Neural cell (in vitro differentiated cells): ENCODE results near the gene C14orf119. TPM values are rescaled to one million over a fixed set of nuclear protein-coding genes. Genes with fewer than 3 reads are reported as not detected.

Source experiments
- H2AFZ ChIP-seq: fragments of 200-600, 300-800 bp; sonication (generic), shearing (Covaris generic); 2 replicates; pipeline ENCODE4 v1.6.0; 2014; ENCODE audit warnings: low read depth, mild to moderate bottlenecking, antibody characterized with exemption, low read length, moderate library complexity
- H3F3A ChIP-seq: fragments of 200-600 bp; shearing (Covaris generic); 2 replicates; pipeline ENCODE4 v1.6.1; 2016; ENCODE audit warnings: mild to moderate bottlenecking, moderate library complexity, mixed read lengths, antibody characterized with exemption, low read length; ENCODE audit not compliant: insufficient read depth, poor library complexity, severe bottlenecking
- H3K27ac ChIP-seq: fragments of 200-600, 300-800 bp; sonication (generic), shearing (Covaris generic); 2 replicates; pipeline ENCODE4 v1.5.1; 2014; ENCODE audit warnings: mild to moderate bottlenecking, low read length, moderate library complexity
- H3K27me3 ChIP-seq: fragments of 300-800, 200-600 bp; sonication (generic), shearing (Covaris generic); 2 replicates; pipeline ENCODE4 v1.6.0; 2014; ENCODE audit warnings: mild to moderate bottlenecking, low read depth, low read length, moderate library complexity; ENCODE audit not compliant: insufficient read depth
- H3K36me3 ChIP-seq: fragments of 300-800, 200-600 bp; sonication (generic), shearing (Covaris generic); 2 replicates; pipeline ENCODE4 v1.5.1; 2014; ENCODE audit warnings: mild to moderate bottlenecking, antibody characterized with exemption, low read length, moderate library complexity; ENCODE audit not compliant: insufficient read depth
- H3K4me2 ChIP-seq: fragments of 300-800, 200-600 bp; sonication (generic), shearing (Covaris generic); 2 replicates; pipeline ENCODE4 v1.6.0; 2014; ENCODE audit warnings: mild to moderate bottlenecking, low read length
- H3K4me3 ChIP-seq: fragments of 300-800, 200-600 bp; sonication (generic), shearing (Covaris generic); 2 replicates; pipeline ENCODE4 v1.5.1; 2014; ENCODE audit warnings: mild to moderate bottlenecking, low read length, moderate library complexity
- H3K79me2 ChIP-seq: fragments of 200-600 bp; shearing (Covaris generic); replicated peaks from 2 replicates; pipeline ENCODE4 v1.6.0; 2014; ENCODE audit warnings: mild to moderate bottlenecking, low read length, moderate library complexity; ENCODE audit not compliant: insufficient read depth
- H3K9ac ChIP-seq: fragments of 300-800, 200-600 bp; sonication (generic), shearing (Covaris generic); 2 replicates; pipeline ENCODE4 v1.6.1; 2016; ENCODE audit warnings: mild to moderate bottlenecking, low read length, mixed read lengths
- H3K9me2 ChIP-seq: fragments of 200-600 bp; shearing (Covaris generic); 2 replicates; pipeline ENCODE4 v1.6.1; 2016; ENCODE audit warnings: mild to moderate bottlenecking, low read length, mixed read lengths; ENCODE audit not compliant: insufficient read depth
- H3K9me3 ChIP-seq: fragments of 200-600, 300-800 bp; sonication (generic), shearing (Covaris generic); 2 replicates; pipeline ENCODE4 v1.6.1; 2016; ENCODE audit warnings: mild to moderate bottlenecking, mixed run types, low read length, moderate library complexity, mixed read lengths
- H4K20me1 ChIP-seq: fragments of 200-600 bp; shearing (Covaris generic); 2 replicates; pipeline ENCODE4 v1.6.1; 2016; ENCODE audit warnings: mild to moderate bottlenecking, mixed run types; ENCODE audit not compliant: insufficient read depth
- CTCF ChIP-seq: fragments of 450-650 bp; IDR thresholded peaks from 2 replicates; pipeline ENCODE4 v1.5.1; 2014; ENCODE audit warnings: antibody characterized with exemption, mild to moderate bottlenecking, moderate library complexity; ENCODE audit not compliant: poor library complexity, severe bottlenecking
- EP300 ChIP-seq: fragments of 450-650 bp; conservative IDR thresholded peaks from 2 replicates; pipeline ENCODE4 v1.6.1; 2014; ENCODE audit warnings: antibody characterized with exemption, mild to moderate bottlenecking, moderate library complexity; ENCODE audit not compliant: poor library complexity, severe bottlenecking
- EZH2 ChIP-seq: fragments of 200-600, 300-800 bp; shearing (Covaris generic), sonication (generic); IDR thresholded peaks from 2 replicates; pipeline ENCODE4 v1.6.1; 2014; ENCODE audit warnings: antibody characterized with exemption, low read length, borderline replicate concordance, mild to moderate bottlenecking; ENCODE audit not compliant: insufficient read depth, poor library complexity, severe bottlenecking
- MXI1 ChIP-seq: fragments of 450-650 bp; conservative IDR thresholded peaks from 2 replicates; pipeline ENCODE4 v1.6.1; 2014; ENCODE audit warnings: antibody characterized with exemption, mild to moderate bottlenecking; ENCODE audit not compliant: poor library complexity, severe bottlenecking
- POLR2AphosphoS5 ChIP-seq: IDR thresholded peaks from 2 replicates; pipeline ENCODE4 v1.6.1; 2012
- RAD21 ChIP-seq: fragments of 450-650 bp; conservative IDR thresholded peaks from 2 replicates; pipeline ENCODE4 v1.6.1; 2014; ENCODE audit warnings: antibody characterized with exemption, mild to moderate bottlenecking, moderate library complexity
- REST ChIP-seq: IDR thresholded peaks from 2 replicates; pipeline ENCODE4 v1.6.1; 2012; ENCODE audit warnings: borderline replicate concordance
- SMC3 ChIP-seq: fragments of 450-650 bp; conservative IDR thresholded peaks from 2 replicates; pipeline ENCODE4 v1.6.1; 2014; ENCODE audit warnings: antibody characterized with exemption, mild to moderate bottlenecking, moderate library complexity; ENCODE audit not compliant: poor library complexity
- TAF1 ChIP-seq: IDR thresholded peaks from 2 replicates; pipeline ENCODE4 v1.6.1; 2012; ENCODE audit warnings: low read depth
- polyA plus RNA-seq: library from polyadenylated mRNA; depleted of rRNA; stranded (reverse); fragments of >200 nt; gene quantifications from 2 replicates; pipeline ENCODE4 v1.2.3, GENCODE V29; 2014

Gene C14orf119
- polyA plus RNA-seq, 1 donor from 2014 or later: 26.4 TPM

- TF ChIP-seq MXI1 (no peak), SMC3 (no peak), EZH2 (no peak), RAD21 (no peak), POLR2AphosphoS5 (no peak), REST (no peak), CTCF (no peak), TAF1 (no peak), EP300 (no peak)
- Histone ChIP-seq H2AFZ (no peak overlapping the region), H3K4me2 (no peak overlapping the region), H3K4me3 (no peak overlapping the region), H3K9me2 (no peaks in the 10 kb centered on the region), H3K9me3 (no peaks in the 10 kb centered on the region), H3K36me3 (no peaks in the 10 kb centered on the region), H3K79me2 (no peaks in the 10 kb centered on the region), H3K27ac (no peak overlapping the region), H3K9ac (no peak overlapping the region), H4K20me1 (no peaks in the 10 kb centered on the region), H3K27me3 (no peaks in the 10 kb centered on the region), H3F3A (no peaks in the 10 kb centered on the region)
These were observed 47.3 kb upstream of the C14orf119 start for GRCh38 chr14:23047751-23048693.

- H3K27me3 ChIP-seq: no peaks in the 10 kb centered on the region
- H3F3A ChIP-seq: no peaks in the 10 kb centered on the region
- H3K9me2 ChIP-seq: no peaks in the 10 kb centered on the region
- no peak overlapping the region for H2AFZ ChIP-seq
- no peak overlapping the region for H3K27ac ChIP-seq
- no peaks in the 10 kb centered on the region for H4K20me1 ChIP-seq
- H3K9ac ChIP-seq: no peak overlapping the region
- H3K36me3 ChIP-seq: no peaks in the 10 kb centered on the region
- no peak for TF ChIP-seq CTCF
- no peak for TF ChIP-seq POLR2AphosphoS5
- TF ChIP-seq EZH2: no peak
- H3K4me2 ChIP-seq: no peak overlapping the region
- H3K79me2 ChIP-seq: no peaks in the 10 kb centered on the region
- H3K9me3 ChIP-seq: no peaks in the 10 kb centered on the region
- H3K4me3 ChIP-seq: no peak overlapping the region
These were observed 46.3 kb upstream of the C14orf119 start for GRCh38 chr14:23049011-23049410.
